Hepatocyte (in vitro differentiated cells): ENCODE data around the gene GLB1L2. TPM values are rescaled to one million over a fixed set of nuclear protein-coding genes. Genes with fewer than 3 reads are reported as not detected.

Experiments
- DNase-seq: peaks from one replicate; pipeline ENCODE4 v3.0.0-alpha.2; 2016; ENCODE audit warnings: low spot score
- H2AFZ ChIP-seq: fragments of 200-600 bp; sonication (generic); 2 replicates; pipeline ENCODE4 v1.6.0; 2016; ENCODE audit warnings: antibody characterized with exemption, mild to moderate bottlenecking
- H3K27ac ChIP-seq: fragments of 200-600 bp; sonication (generic); 2 replicates; pipeline ENCODE4 v1.5.1; 2016; ENCODE audit warnings: mild to moderate bottlenecking
- H3K27me3 ChIP-seq: fragments of 200-600 bp; sonication (generic); 2 replicates; pipeline ENCODE4 v1.6.1; 2016
- H3K36me3 ChIP-seq: fragments of 200-600 bp; sonication (generic); replicated peaks from 2 replicates; pipeline ENCODE4 v1.5.1; 2016; ENCODE audit warnings: low read depth; ENCODE audit not compliant: insufficient read depth
- H3K4me1 ChIP-seq: fragments of 200-600 bp; sonication (generic); 2 replicates; pipeline ENCODE4 v1.5.1; 2016; ENCODE audit warnings: mild to moderate bottlenecking, moderate library complexity; ENCODE audit not compliant: insufficient read depth
- H3K4me2 ChIP-seq: fragments of 200-600 bp; sonication (generic); 2 replicates; pipeline ENCODE4 v1.6.0; 2016
- H3K4me3 ChIP-seq: fragments of 200-600 bp; sonication (generic); 2 replicates; pipeline ENCODE4 v1.5.1; 2016; ENCODE audit warnings: mild to moderate bottlenecking
- H3K79me2 ChIP-seq: fragments of 200-600 bp; sonication (generic); 2 replicates; pipeline ENCODE4 v1.6.0; 2017; ENCODE audit warnings: mild to moderate bottlenecking
- H3K9me2 ChIP-seq: fragments of 200-600 bp; sonication (generic); replicated peaks from 2 replicates; pipeline ENCODE4 v1.6.0; 2017; ENCODE audit warnings: mild to moderate bottlenecking; ENCODE audit not compliant: insufficient read depth
- H3K9me3 ChIP-seq: fragments of 200-600 bp; sonication (generic); 2 replicates; pipeline ENCODE4 v1.5.1; 2016; ENCODE audit warnings: low read depth, mild to moderate bottlenecking
- H4K20me1 ChIP-seq: fragments of 200-600 bp; sonication (generic); 2 replicates; pipeline ENCODE4 v1.6.0; 2016; ENCODE audit warnings: mild to moderate bottlenecking; ENCODE audit not compliant: insufficient read depth, poor library complexity, severe bottlenecking
- EZH2 ChIP-seq: fragments of 200-600 bp; sonication (generic); IDR thresholded peaks from 2 replicates; pipeline ENCODE4 v1.6.1; 2016; ENCODE audit warnings: antibody characterized with exemption, mild to moderate bottlenecking, borderline replicate concordance
- EZH2phosphoT487 ChIP-seq: fragments of 200-600 bp; sonication (generic); IDR thresholded peaks from one replicate; pipeline ENCODE4 v1.6.1; 2018; ENCODE audit warnings: antibody characterized with exemption, mild to moderate bottlenecking, low read depth, moderate library complexity; ENCODE audit not compliant: unreplicated experiment, severe bottlenecking
- WGBS: methylation state at CpG from one replicate; pipeline ENCODE4 v1.1.6; 2016; ENCODE audit warnings: low lambda C conversion rate; ENCODE audit errors: missing lambda C conversion rate; 5-methylcytosine and 5-hydroxymethylcytosine counted together
- polyA plus RNA-seq: library from polyadenylated mRNA; unstranded; fragments of >200 nt; fragmentation: Nextera tagmentation; extraction: Ambion mirVana; gene quantifications from 2 replicates; pipeline ENCODE4 v1.2.1, GENCODE V29; 2016
- total RNA-seq: library from RNA; depleted of rRNA; stranded (reverse); fragments of >200 nt; gene quantifications from 2 replicates; pipeline ENCODE4 v1.2.3, GENCODE V29; 2014
- TF ChIP-seq, protein P1 (sequence below): fragments of 200-600 bp; sonication (generic); IDR thresholded peaks from 2 replicates; pipeline ENCODE4 v1.5.1; 2016; ENCODE audit warnings: antibody characterized with exemption, mild to moderate bottlenecking; ENCODE audit not compliant: poor library complexity

Gene GLB1L2
- total and polyA plus RNA-seq, 2 experiments from 2014 or later = 3.3 to 3.7 TPM

GRCh38 chr11:134398644-134399292 is 67.0 kb downstream of the GLB1L2 start:
- H3K36me3 ChIP-seq = no peaks in the 10 kb centered on the region
- no peaks in the 10 kb centered on the region for H3K9me3 ChIP-seq
- no peaks in the 10 kb centered on the region for H3K4me1 ChIP-seq
- no peaks in the 10 kb centered on the region for H4K20me1 ChIP-seq
- TF ChIP-seq EZH2phosphoT487 = no peak
- no peak for TF ChIP-seq EZH2
- TF ChIP-seq, protein P1, sequence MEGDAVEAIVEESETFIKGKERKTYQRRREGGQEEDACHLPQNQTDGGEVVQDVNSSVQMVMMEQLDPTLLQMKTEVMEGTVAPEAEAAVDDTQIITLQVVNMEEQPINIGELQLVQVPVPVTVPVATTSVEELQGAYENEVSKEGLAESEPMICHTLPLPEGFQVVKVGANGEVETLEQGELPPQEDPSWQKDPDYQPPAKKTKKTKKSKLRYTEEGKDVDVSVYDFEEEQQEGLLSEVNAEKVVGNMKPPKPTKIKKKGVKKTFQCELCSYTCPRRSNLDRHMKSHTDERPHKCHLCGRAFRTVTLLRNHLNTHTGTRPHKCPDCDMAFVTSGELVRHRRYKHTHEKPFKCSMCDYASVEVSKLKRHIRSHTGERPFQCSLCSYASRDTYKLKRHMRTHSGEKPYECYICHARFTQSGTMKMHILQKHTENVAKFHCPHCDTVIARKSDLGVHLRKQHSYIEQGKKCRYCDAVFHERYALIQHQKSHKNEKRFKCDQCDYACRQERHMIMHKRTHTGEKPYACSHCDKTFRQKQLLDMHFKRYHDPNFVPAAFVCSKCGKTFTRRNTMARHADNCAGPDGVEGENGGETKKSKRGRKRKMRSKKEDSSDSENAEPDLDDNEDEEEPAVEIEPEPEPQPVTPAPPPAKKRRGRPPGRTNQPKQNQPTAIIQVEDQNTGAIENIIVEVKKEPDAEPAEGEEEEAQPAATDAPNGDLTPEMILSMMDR = no peak
- 79% methylated on average over 13 of the region's 13 CpGs for WGBS
- H3K27me3 ChIP-seq = no peaks in the 10 kb centered on the region
- DNase-seq = no peak
- no peak overlapping the region for H2AFZ ChIP-seq
- H3K27ac ChIP-seq = no peak overlapping the region
- no peak overlapping the region for H3K4me3 ChIP-seq
- no peaks in the 10 kb centered on the region for H3K9me2 ChIP-seq
- H3K79me2 ChIP-seq = no peaks in the 10 kb centered on the region
- H3K4me2 ChIP-seq = no peak overlapping the region

- H3K9me2 ChIP-seq = no peaks in the 10 kb centered on the region
- H3K36me3 ChIP-seq = no peaks in the 10 kb centered on the region
- H3K4me2 ChIP-seq = no peak overlapping the region
- H3K9me3 ChIP-seq = no peaks in the 10 kb centered on the region
- no peaks in the 10 kb centered on the region for H3K27me3 ChIP-seq
- H3K79me2 ChIP-seq = no peaks in the 10 kb centered on the region
- WGBS = 87% methylated on average over 8 of the region's 8 CpGs
- TF ChIP-seq, protein P1 = no peak
- no peak for TF ChIP-seq EZH2phosphoT487
- TF ChIP-seq EZH2 = no peak
- H3K4me3 ChIP-seq = no peak overlapping the region
- DNase-seq = no peak
- H4K20me1 ChIP-seq = no peaks in the 10 kb centered on the region
- no peak overlapping the region for H2AFZ ChIP-seq
- no peaks in the 10 kb centered on the region for H3K4me1 ChIP-seq
- H3K27ac ChIP-seq = no peak overlapping the region
Measured at GRCh38 chr11:134399293-134399654, 67.5 kb downstream of the GLB1L2 start.

DNA sequence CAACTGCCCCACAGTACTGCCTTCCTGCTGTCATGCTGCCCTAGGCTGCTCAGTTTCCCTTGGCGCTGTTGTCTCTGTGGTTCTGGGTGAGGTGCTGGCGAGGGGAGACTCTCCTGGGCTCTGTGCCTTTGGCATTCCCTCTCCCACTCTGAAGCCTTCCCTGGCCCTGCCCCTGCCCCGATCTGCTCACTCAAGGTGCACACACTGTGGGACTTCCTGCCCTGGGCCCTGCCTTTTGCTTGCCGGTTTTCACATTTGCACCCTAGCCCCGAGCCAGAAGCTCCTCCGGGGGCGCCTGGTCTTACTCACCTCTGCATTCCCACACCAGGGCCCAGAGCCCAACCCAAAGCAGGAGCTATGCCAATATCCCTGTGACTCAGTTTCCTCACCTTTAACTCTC is 68.2 kb downstream of the GLB1L2 start:
- H3K36me3 ChIP-seq = no peaks in the 10 kb centered on the region
- no peak for DNase-seq
- H2AFZ ChIP-seq = no peak overlapping the region
- H3K27me3 ChIP-seq = no peaks in the 10 kb centered on the region
- TF ChIP-seq EZH2phosphoT487 = no peak
- TF ChIP-seq, protein P1 = no peak
- no peak for TF ChIP-seq EZH2
- H3K4me1 ChIP-seq = no peaks in the 10 kb centered on the region
- 89% methylated on average over 7 of the region's 7 CpGs for WGBS
- H3K4me3 ChIP-seq = no peak overlapping the region
- H3K79me2 ChIP-seq = no peaks in the 10 kb centered on the region
- no peaks in the 10 kb centered on the region for H3K9me3 ChIP-seq
- H3K27ac ChIP-seq = no peak overlapping the region
- H3K4me2 ChIP-seq = no peak overlapping the region
- no peaks in the 10 kb centered on the region for H4K20me1 ChIP-seq
- no peaks in the 10 kb centered on the region for H3K9me2 ChIP-seq
